BJ (cell line): ENCODE measurements around the gene AOC3. TPM values are rescaled to one million over a fixed set of nuclear protein-coding genes. Genes with fewer than 3 reads are reported as not detected.

ENCODE experiments used
- CTCF ChIA-PET: fragments of 350-600 bp; formaldehyde crosslinking; extraction: SDS; loops from one replicate; lab custom pipeline; 2021; ENCODE audit warnings: antibody characterized with exemption, inconsistent platforms; lab: Yijun Ruan, JAX
- POLR2A ChIA-PET: fragments of 300-600 bp; sonication (Branson Sonifier 250); formaldehyde crosslinking; extraction: SDS; loops from one replicate; lab custom pipeline; 2021; ENCODE audit warnings: antibody characterized with exemption; lab: Charles Lee
- DNase-seq: peaks from one replicate; pipeline ENCODE4 v3.0.0-alpha.2; 2011; ENCODE audit warnings: low read depth
- H3K27me3 ChIP-seq: 2 replicates; pipeline ENCODE4 v1.6.0; 2011; ENCODE audit warnings: low read length; ENCODE audit not compliant: control insufficient read depth, insufficient read depth
- H3K36me3 ChIP-seq: 2 replicates; pipeline ENCODE4 v1.5.1; 2011; ENCODE audit warnings: low read length; ENCODE audit not compliant: control insufficient read depth, insufficient read depth
- H3K4me3 ChIP-seq: 2 replicates; pipeline ENCODE4 v1.5.1; 2011; ENCODE audit warnings: low read depth, mild to moderate bottlenecking, control low read depth, low read length
- polyA plus RNA-seq: library from polyadenylated mRNA; depleted of rRNA; stranded (reverse); fragments of >200 nt; gene quantifications from 2 replicates; pipeline ENCODE4 v1.2.3, GENCODE V29; 2011
- TF ChIP-seq, protein P1 (sequence below): IDR thresholded peaks from 2 replicates; pipeline ENCODE4 v1.5.1; 2011; ENCODE audit warnings: low read depth, mild to moderate bottlenecking, control low read depth, inconsistent platforms, low read length, moderate library complexity; ENCODE audit not compliant: insufficient read depth

The AOC3 gene
- polyA plus RNA-seq, 1 experiment, result 0.22 TPM

DNA sequence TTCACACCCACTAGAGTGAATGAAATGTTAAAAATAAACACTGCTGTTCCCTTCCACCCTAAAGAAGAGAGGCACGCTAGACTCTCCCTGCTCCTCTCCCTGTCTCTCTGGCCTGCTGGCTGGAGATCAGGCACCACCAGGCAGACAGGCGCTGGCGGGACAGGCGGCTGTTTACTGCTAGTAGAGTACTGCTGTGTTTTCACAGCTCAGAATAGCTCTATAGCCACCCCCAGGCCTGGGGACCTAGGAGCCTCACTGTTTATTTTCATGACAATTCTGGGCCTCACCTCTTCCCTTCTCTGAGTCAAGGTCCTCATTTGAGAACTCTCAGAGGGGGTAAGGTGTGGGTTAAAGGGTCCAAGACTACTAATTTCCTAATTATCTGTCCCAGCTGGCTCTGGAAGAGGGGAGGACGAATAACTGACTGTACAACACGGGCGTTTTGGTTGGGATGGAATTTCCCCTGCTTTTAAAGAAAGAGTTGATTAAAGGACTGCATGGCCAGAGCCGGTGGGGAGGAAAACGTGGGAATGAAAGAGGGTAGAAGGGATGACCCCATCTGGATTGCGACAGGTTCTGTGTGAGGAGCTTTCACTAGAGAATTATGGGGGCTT, 40.6 kb downstream of the AOC3 start:
- no peak for DNase-seq
- H3K27me3 ChIP-seq, result 0 out of 2 replicates have a peak, but pooled peaks cover 1% of the 10 kb centered on the region
- no peak overlapping the region for H3K4me3 ChIP-seq
- TF ChIP-seq, protein P1, sequence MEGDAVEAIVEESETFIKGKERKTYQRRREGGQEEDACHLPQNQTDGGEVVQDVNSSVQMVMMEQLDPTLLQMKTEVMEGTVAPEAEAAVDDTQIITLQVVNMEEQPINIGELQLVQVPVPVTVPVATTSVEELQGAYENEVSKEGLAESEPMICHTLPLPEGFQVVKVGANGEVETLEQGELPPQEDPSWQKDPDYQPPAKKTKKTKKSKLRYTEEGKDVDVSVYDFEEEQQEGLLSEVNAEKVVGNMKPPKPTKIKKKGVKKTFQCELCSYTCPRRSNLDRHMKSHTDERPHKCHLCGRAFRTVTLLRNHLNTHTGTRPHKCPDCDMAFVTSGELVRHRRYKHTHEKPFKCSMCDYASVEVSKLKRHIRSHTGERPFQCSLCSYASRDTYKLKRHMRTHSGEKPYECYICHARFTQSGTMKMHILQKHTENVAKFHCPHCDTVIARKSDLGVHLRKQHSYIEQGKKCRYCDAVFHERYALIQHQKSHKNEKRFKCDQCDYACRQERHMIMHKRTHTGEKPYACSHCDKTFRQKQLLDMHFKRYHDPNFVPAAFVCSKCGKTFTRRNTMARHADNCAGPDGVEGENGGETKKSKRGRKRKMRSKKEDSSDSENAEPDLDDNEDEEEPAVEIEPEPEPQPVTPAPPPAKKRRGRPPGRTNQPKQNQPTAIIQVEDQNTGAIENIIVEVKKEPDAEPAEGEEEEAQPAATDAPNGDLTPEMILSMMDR, result no peak
- ChIA-PET POLR2A (no interaction called here), CTCF (no interaction called here)
- no peaks in the 10 kb centered on the region for H3K36me3 ChIP-seq

DNA sequence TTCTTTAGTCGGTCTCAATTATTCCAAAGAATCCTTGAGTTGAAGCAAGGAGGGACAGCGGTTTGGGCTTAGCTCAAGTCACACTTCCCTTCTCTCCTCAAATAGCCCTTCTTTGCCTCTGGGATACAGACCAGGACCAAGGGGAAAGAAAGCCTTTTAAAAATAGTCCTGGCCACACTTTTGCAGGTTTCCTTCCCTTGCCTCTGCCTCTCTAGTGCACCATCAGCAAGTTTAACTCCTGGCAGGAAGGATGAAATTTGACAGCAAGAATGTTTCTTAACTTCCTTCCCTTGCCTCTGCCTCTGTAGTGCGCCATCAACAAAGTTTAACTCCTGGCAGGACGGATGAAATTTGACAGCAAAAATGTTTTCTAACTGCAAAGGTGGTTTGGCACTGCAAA, 42.4 kb downstream of the AOC3 start:
- CTCF ChIA-PET, result no interaction called here
- DNase-seq, result no peak

DNA sequence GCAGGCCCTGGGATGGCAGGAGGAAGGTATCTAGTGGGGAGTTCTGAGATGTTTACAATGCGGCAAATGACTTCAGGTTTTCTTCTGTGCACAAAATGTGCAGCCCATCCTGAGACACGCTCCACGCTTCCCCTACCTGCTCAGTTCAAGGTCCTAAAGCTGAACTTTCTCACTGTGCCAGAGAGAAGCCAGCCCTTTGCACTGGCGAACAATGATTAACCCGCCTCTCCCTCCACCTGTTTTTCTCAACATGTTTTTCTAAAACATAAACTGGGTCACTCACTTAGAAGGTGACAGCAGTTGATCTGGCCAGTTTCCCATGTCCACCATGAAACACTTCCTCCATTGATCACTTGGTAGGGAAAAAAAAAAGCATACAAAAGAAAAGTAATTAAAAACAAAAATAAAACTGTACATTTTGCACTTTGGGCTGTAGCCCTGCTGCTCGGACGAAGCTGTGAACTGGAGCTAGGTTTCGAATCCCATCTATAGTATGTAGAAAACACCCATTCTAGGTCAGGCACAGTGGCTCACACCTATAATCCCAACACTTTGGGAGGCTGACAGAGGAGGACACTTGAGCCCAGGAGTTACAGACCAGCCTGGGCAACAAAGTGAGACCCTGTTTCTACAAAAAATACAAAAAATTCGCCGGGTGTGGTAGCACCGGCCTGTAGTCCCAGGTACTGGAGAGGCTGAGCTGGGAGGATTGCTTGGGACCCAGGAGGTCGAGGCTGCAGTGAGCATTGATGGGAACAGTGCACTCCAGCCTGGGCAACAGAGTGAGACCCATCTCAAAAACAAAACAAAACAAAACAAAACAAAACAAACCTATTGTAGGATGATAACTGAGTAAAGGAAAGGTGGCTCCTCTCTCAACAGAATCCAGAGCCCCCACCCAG, 43.5 kb downstream of the AOC3 start:
- TF ChIP-seq, protein P1, result no peak
- POLR2A ChIA-PET, result no interaction called here
- no peak overlapping the region for H3K4me3 ChIP-seq
- no peaks in the 10 kb centered on the region for H3K27me3 ChIP-seq
- no peaks in the 10 kb centered on the region for H3K36me3 ChIP-seq
- DNase-seq, result no peak
- CTCF ChIA-PET, result interaction anchor here (0.6 to 0.8 kb wide), 2 partner anchors 11 to 78 kb away, joined by 3 read pairs; no protein-coding TSS in a partner anchor

More for the DNA sequence above, 42.4 kb downstream of the AOC3 start:
- no peak overlapping the region for H3K4me3 ChIP-seq
- H3K27me3 ChIP-seq, result 0 out of 2 replicates have a peak, but pooled peaks cover 1% of the 10 kb centered on the region
- POLR2A ChIA-PET, result no interaction called here
- TF ChIP-seq, protein P1, result no peak
- H3K36me3 ChIP-seq, result no peaks in the 10 kb centered on the region

DNA sequence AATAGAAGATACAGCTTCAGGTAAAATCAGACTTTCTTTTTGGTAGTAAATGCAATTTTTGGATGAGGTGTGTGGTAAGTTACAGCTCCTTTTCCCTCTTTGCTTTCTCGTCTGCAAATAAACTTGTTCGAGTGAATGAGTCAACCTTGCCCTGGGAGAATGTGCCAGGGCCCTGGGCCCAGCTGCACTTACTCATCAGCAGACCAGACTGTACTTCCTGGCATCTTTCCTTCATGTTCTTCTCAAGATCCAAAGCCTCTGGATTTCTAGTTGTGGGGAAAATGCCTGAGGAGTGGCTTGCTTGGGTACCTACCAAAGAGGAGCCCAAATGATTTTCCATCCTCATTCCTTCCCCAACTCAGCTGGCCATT, 44.2 kb downstream of the AOC3 start:
- TF ChIP-seq, protein P1, result no peak
- DNase-seq, result peak; percentile 40
- Histone ChIP-seq H3K4me3 (no peak overlapping the region), H3K36me3 (no peaks in the 10 kb centered on the region), H3K27me3 (no peaks in the 10 kb centered on the region; the same call in 1 of the 2 replicates)
- ChIA-PET POLR2A (no interaction called here), CTCF (interaction anchor here (0.6 to 0.8 kb wide), 2 partner anchors 12 to 78 kb away, joined by 3 read pairs; no protein-coding TSS in a partner anchor)
